K562 (cell line): ENCODE results near the gene ELMOD2. TPM values are rescaled to one million over a fixed set of nuclear protein-coding genes. Genes with fewer than 3 reads are reported as not detected.

Experiments used
- CBFB ChIP-seq: sonication (generic); formaldehyde crosslinking; IDR thresholded peaks from 2 replicates; pipeline ENCODE4 v1.4.0; 2020; ENCODE audit warnings: mild to moderate bottlenecking, missing genetic modification reagents
- CBX8 ChIP-seq: fragments of 200-600 bp; sonication (generic); IDR thresholded peaks from 2 replicates; pipeline ENCODE4 v1.6.1; 2012; ENCODE audit warnings: borderline replicate concordance, mixed run types, low read depth, mild to moderate bottlenecking, moderate library complexity, mixed read lengths, low read length, control low read depth, inconsistent platforms; ENCODE audit not compliant: poor library complexity, severe bottlenecking; ENCODE audit errors: extremely low read depth
- DNMT1 ChIP-seq: fragments of 450-650 bp; IDR thresholded peaks from 2 replicates; pipeline ENCODE4 v1.6.1; 2016; ENCODE audit warnings: antibody characterized with exemption, mild to moderate bottlenecking
- ETS1 ChIP-seq: conservative IDR thresholded peaks from 2 replicates; pipeline ENCODE4 v1.6.1; 2011; ENCODE audit warnings: low read depth, mild to moderate bottlenecking, low read length; ENCODE audit not compliant: control insufficient read depth
- FIP1L1 ChIP-seq: fragments of 200-400 bp; formaldehyde crosslinking; IDR thresholded peaks from 2 replicates; pipeline ENCODE4 v1.6.1; 2018; ENCODE audit warnings: mild to moderate bottlenecking, low read depth, low read length; ENCODE audit not compliant: poor library complexity, severe bottlenecking
- GATAD2A ChIP-seq: fragments of 450-650 bp; IDR thresholded peaks from 2 replicates; pipeline ENCODE4 v1.6.1; 2017
- GTF2E2 ChIP-seq: fragments of 200-800 bp; sonication (Bioruptor generic); IDR thresholded peaks from 2 replicates; pipeline ENCODE4 v1.6.1; 2016; ENCODE audit warnings: missing genetic modification characterization, missing compliant biosample characterization
- GTF2F1 ChIP-seq: IDR thresholded peaks from 2 replicates; pipeline ENCODE4 v1.6.1; 2011; ENCODE audit warnings: low read depth, low read length, improper control_type of control experiment
- HDAC6 ChIP-seq: IDR thresholded peaks from 2 replicates; pipeline ENCODE4 v1.6.1; 2012; ENCODE audit warnings: low read depth, mild to moderate bottlenecking, control low read depth, inconsistent platforms, low read length, moderate library complexity
- HMG20A ChIP-seq: fragments of 450-650 bp; formaldehyde crosslinking; conservative IDR thresholded peaks from 2 replicates; pipeline ENCODE4 v1.4.0; 2020; ENCODE audit warnings: mild to moderate bottlenecking, mixed read lengths
- NFXL1 ChIP-seq: fragments of 450-650 bp; formaldehyde crosslinking; IDR thresholded peaks from 2 replicates; pipeline ENCODE4 v1.4.0; 2021; ENCODE audit warnings: mild to moderate bottlenecking
- NR3C1 ChIP-seq: sonication (generic); formaldehyde crosslinking; IDR thresholded peaks from 2 replicates; pipeline ENCODE4 v1.8.1; 2022; ENCODE audit warnings: missing genetic modification reagents
- NR4A1 ChIP-seq, 2 experiments: fragments of 250-450 bp in 1 of 2; fragments of 450-650 bp in 1 of 2; sonication (Bioruptor Pico) in 1 of 2; IDR thresholded peaks; 2 replicates each; pipeline versions ENCODE4 v1.4.0 to v1.6.1; 2016 to 2020; ENCODE audit warnings: mild to moderate bottlenecking in 2 of 2, missing compliant biosample characterization in 1 of 2, missing genetic modification characterization in 1 of 2, moderate library complexity in 1 of 2
- PHF8 ChIP-seq: fragments of 200-600 bp; sonication (generic); IDR thresholded peaks from 2 replicates; pipeline ENCODE4 v1.6.1; 2012; ENCODE audit warnings: mixed run types, mild to moderate bottlenecking, inconsistent platforms, low read length, moderate library complexity, borderline replicate concordance
- POLR2B ChIP-seq: fragments of 450-650 bp; IDR thresholded peaks from 2 replicates; pipeline ENCODE4 v1.6.1; 2018; ENCODE audit warnings: low read depth; ENCODE audit not compliant: partially characterized antibody
- THAP7 ChIP-seq: fragments of 250-450 bp; sonication (Bioruptor Pico); IDR thresholded peaks from 2 replicates; pipeline ENCODE4 v1.5.0; 2021
- ZBTB17 ChIP-seq: fragments of 450-650 bp; formaldehyde crosslinking; IDR thresholded peaks from 2 replicates; pipeline ENCODE4 v1.4.0; 2020; ENCODE audit warnings: mild to moderate bottlenecking
- ZNF316 ChIP-seq: fragments of 450-650 bp; IDR thresholded peaks from 2 replicates; pipeline ENCODE4 v1.6.1; 2016
- polyA plus RNA-seq, 8 experiments: library from polyadenylated mRNA; depleted of rRNA in 4 of 8; stranded (reverse) in 5 of 8; unstranded in 3 of 8; fragments of >200 nt; fragmentation: Nextera tagmentation in 2 of 8; fragmentation: Illumina TruSeq in 1 of 8; extraction: Ambion mirVana in 2 of 8; extraction: Trizol in 1 of 8; gene quantifications; 2 replicates each; pipeline versions ENCODE4 v1.2.1 to v1.2.3, GENCODE V29; 2011 to 2014; ENCODE audit warnings: inconsistent platforms in 1 of 8, missing spikeins in 1 of 8
- total RNA-seq, 7 experiments: library from RNA; depleted of rRNA in 6 of 7; stranded (reverse); fragments of >200 nt in 6 of 7; fragmentation: Illumina TruSeq in 2 of 7; extraction: Trizol in 2 of 7; gene quantifications; 2 replicates each; pipeline versions ENCODE4 v1.2.1 to v1.2.3, GENCODE V29; 2011 to 2021; ENCODE audit warnings: low replicate concordance in 1 of 7
- TF ChIP-seq, protein P1 (sequence below), 2 experiments: fragments of 450-650 bp in 1 of 2; sonication (generic) in 1 of 2; formaldehyde crosslinking; conservative IDR thresholded peaks; 2 replicates each; pipeline versions ENCODE4 v1.4.0 to v1.8.1; 2020 to 2022; ENCODE audit warnings: mild to moderate bottlenecking in 1 of 2, missing genetic modification reagents in 1 of 2
- TF ChIP-seq, protein P2 (sequence below), 2 experiments: IDR thresholded peaks; 2 replicates each; pipeline ENCODE4 v1.6.1; 2012; ENCODE audit warnings: improper control_type of control experiment in 2 of 2, low read depth in 2 of 2, low read length in 2 of 2, borderline replicate concordance in 1 of 2
- TF ChIP-seq, protein P3 (sequence below): fragments of 250-450 bp; sonication (Bioruptor Pico); IDR thresholded peaks from 2 replicates; pipeline ENCODE4 v1.4.0; 2020

Gene ELMOD2
- total and polyA plus RNA-seq, 9 of the 15 experiments (the other 6 are each of a cell fraction or from before 2014, with no cell fraction given), result 11.0 to 23.3 (median 14.3) TPM

DNA sequence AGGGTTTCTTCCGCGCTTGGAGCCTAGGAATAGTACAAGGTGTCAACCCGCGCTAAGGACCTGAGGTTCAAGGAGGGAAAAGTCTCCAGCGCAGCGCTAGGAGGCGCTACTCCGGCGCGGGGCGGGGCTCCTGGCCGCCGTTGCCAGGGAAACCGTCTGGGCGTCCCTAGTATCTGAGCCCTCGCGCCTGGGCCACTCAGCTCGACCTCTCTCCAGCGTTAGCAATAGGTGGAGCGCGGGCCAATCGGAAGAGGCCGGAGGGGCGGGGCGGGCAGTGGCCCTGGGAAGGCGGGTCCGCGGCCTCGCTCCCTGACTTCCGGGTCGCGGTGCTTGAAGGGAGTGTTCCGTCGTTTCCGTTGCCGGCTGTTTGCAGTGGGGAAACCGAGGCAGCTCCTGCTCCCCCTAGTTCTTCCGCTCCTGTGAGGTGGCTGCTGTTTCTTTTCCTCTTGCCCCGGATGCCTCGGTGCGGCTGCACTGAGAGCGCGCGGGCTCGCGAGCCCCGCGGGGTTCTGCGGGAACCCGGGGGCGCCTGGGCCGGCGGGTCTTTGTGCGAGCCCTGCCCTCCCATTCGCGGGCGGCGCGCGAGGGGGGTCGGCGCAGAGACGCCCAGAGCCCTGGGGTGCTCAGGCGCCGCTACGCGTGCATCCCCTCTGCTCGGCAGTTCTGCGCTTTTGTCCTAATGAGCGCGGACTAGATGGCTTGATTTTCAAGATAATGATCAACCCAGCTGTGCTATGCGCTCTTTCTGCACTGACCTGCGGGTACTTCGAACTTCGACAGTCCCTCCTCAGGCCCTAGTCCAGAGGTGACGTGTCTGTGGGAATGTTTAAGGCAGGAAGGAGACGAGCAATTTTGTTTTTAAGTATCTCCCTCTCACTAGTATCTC is at the start of gene ELMOD2 (continued):
- TF ChIP-seq, protein P1, sequence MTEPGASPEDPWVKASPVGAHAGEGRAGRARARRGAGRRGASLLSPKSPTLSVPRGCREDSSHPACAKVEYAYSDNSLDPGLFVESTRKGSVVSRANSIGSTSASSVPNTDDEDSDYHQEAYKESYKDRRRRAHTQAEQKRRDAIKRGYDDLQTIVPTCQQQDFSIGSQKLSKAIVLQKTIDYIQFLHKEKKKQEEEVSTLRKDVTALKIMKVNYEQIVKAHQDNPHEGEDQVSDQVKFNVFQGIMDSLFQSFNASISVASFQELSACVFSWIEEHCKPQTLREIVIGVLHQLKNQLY (CRISPR knock-in tag; conservative IDR thresholded peaks at IDR 0.05), result no peak
- TF ChIP-seq HDAC6 (no peak), GTF2E2 (tag) (no peak), THAP7 (CRISPR knock-in tag) (no peak), GTF2F1 (no peak), GATAD2A (0 out of 2 replicates have a peak, but pooled peaks have one; percentile 32), NR4A1 (CRISPR knock-in tag; IDR thresholded peaks at IDR 0.05) (no peak), NR4A1 (tag; IDR thresholded peaks at IDR 0.05) (no peak), PHF8 (peak; percentile 95), FIP1L1 (peak; percentile 52), NFXL1 (no peak), NR3C1 (no peak), DNMT1 (no peak), ZNF316 (no peak), CBX8 (no peak), POLR2B (peak; percentile 81), CBFB (CRISPR knock-in tag) (no peak), HMG20A (CRISPR knock-in tag) (no peak), ETS1 (0 out of 2 replicates have a peak, but pooled peaks have one; percentile 30), ZBTB17 (CRISPR knock-in tag) (peak; percentile 6; the same call in 1 of the 2 replicates)
- TF ChIP-seq, protein P2, sequence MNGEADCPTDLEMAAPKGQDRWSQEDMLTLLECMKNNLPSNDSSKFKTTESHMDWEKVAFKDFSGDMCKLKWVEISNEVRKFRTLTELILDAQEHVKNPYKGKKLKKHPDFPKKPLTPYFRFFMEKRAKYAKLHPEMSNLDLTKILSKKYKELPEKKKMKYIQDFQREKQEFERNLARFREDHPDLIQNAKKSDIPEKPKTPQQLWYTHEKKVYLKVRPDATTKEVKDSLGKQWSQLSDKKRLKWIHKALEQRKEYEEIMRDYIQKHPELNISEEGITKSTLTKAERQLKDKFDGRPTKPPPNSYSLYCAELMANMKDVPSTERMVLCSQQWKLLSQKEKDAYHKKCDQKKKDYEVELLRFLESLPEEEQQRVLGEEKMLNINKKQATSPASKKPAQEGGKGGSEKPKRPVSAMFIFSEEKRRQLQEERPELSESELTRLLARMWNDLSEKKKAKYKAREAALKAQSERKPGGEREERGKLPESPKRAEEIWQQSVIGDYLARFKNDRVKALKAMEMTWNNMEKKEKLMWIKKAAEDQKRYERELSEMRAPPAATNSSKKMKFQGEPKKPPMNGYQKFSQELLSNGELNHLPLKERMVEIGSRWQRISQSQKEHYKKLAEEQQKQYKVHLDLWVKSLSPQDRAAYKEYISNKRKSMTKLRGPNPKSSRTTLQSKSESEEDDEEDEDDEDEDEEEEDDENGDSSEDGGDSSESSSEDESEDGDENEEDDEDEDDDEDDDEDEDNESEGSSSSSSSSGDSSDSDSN (IDR thresholded peaks at IDR 0.05; ENCODE audit: borderline replicate concordance in 1 of 2, low read depth in 2 of 2, low read length in 2 of 2), result 0 out of 4 replicates have a peak, but pooled peaks of 1 of the 2 experiments have one; percentile 43
- TF ChIP-seq, protein P3, sequence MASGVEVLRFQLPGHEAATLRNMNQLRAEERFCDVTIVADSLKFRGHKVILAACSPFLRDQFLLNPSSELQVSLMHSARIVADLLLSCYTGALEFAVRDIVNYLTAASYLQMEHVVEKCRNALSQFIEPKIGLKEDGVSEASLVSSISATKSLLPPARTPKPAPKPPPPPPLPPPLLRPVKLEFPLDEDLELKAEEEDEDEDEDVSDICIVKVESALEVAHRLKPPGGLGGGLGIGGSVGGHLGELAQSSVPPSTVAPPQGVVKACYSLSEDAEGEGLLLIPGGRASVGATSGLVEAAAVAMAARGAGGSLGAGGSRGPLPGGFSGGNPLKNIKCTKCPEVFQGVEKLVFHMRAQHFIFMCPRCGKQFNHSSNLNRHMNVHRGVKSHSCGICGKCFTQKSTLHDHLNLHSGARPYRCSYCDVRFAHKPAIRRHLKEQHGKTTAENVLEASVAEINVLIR (CRISPR knock-in tag), result no peak
